HEK293 (cell line): ENCODE measurements around the gene CERKL.
A peak's percentile ranks its signal among the peaks of the same experiment; 100 is the strongest.

Source experiments
- CTCF ChIA-PET: fragments of 350-600 bp; formaldehyde crosslinking; extraction: SDS; loops from one replicate; lab custom pipeline; 2021; ENCODE audit warnings: antibody characterized with exemption; lab: Yijun Ruan, JAX
- POLR2A ChIA-PET: fragments of 300-600 bp; formaldehyde crosslinking; extraction: SDS; loops from one replicate; lab custom pipeline; 2020; ENCODE audit warnings: antibody characterized with exemption, inconsistent platforms; lab: Yijun Ruan, JAX
- H3K27ac ChIP-seq: fragments of 200-500 bp; sonication (Bioruptor generic); 2 replicates; pipeline ENCODE4 v1.5.1; 2014; ENCODE audit warnings: low read depth, low read length, control low read depth, inconsistent platforms; ENCODE audit errors: extremely low read depth
- H3K36me3 ChIP-seq, 2 experiments: fragments of 200-500 bp in 1 of 2; sonication (Bioruptor generic) in 1 of 2; 1 replicate in 1 of 2; 2 replicates in 1 of 2; pipeline ENCODE4 v1.5.1; 2014 to 2017; ENCODE audit warnings: inconsistent platforms in 2 of 2, low read length in 2 of 2; ENCODE audit not compliant: control insufficient read depth in 2 of 2, insufficient read depth in 1 of 2
- H3K4me1 ChIP-seq: fragments of 200-500 bp; sonication (Bioruptor generic); 2 replicates; pipeline ENCODE4 v1.5.1; 2014; ENCODE audit warnings: mild to moderate bottlenecking, low read length, inconsistent platforms; ENCODE audit not compliant: control insufficient read depth, insufficient read depth
- H3K4me3 ChIP-seq: 2 replicates; pipeline ENCODE4 v1.5.1; 2011; ENCODE audit warnings: low read depth, mild to moderate bottlenecking, control low read depth, low read length, moderate library complexity
- H3K9me3 ChIP-seq: fragments of 200-500 bp; sonication (Bioruptor generic); 2 replicates; pipeline ENCODE4 v1.5.1; 2014; ENCODE audit warnings: low read depth, low read length, inconsistent platforms; ENCODE audit not compliant: control insufficient read depth, insufficient read depth
- GLI4 ChIP-seq: fragments of 450-650 bp; formaldehyde crosslinking; IDR thresholded peaks from 2 replicates; pipeline ENCODE4 v1.5.1; 2016; ENCODE audit warnings: missing biosample characterization, missing genetic modification characterization
- HOXD13 ChIP-seq: sonication (generic); formaldehyde crosslinking; IDR thresholded peaks from 2 replicates; pipeline ENCODE4 v1.8.0; 2022; ENCODE audit warnings: missing genetic modification reagents, borderline replicate concordance
- MYNN ChIP-seq: fragments of 450-650 bp; formaldehyde crosslinking; IDR thresholded peaks from 2 replicates; pipeline ENCODE4 v1.5.1; 2016; ENCODE audit warnings: missing biosample characterization, missing genetic modification characterization, borderline replicate concordance
- OVOL3 ChIP-seq: fragments of 450-650 bp; formaldehyde crosslinking; IDR thresholded peaks from 2 replicates; pipeline ENCODE4 v1.5.1; 2016; ENCODE audit warnings: missing biosample characterization, missing genetic modification characterization
- PBX3 ChIP-seq: sonication (generic); formaldehyde crosslinking; IDR thresholded peaks from 2 replicates; pipeline ENCODE4 v1.8.1; 2022; ENCODE audit warnings: mild to moderate bottlenecking, moderate library complexity, missing genetic modification reagents
- PRDM10 ChIP-seq: fragments of 450-650 bp; formaldehyde crosslinking; IDR thresholded peaks from 2 replicates; pipeline ENCODE4 v1.5.1; 2016; ENCODE audit warnings: missing biosample characterization, missing genetic modification characterization
- ZBTB10 ChIP-seq: fragments of 450-650 bp; formaldehyde crosslinking; IDR thresholded peaks from 2 replicates; pipeline ENCODE4 v1.5.1; 2016; ENCODE audit warnings: missing biosample characterization, missing genetic modification characterization
- ZBTB17 ChIP-seq: fragments of 450-650 bp; formaldehyde crosslinking; IDR thresholded peaks from 2 replicates; pipeline ENCODE4 v1.5.1; 2016; ENCODE audit warnings: missing biosample characterization, missing genetic modification characterization
- ZBTB26 ChIP-seq: fragments of 450-650 bp; formaldehyde crosslinking; optimal IDR thresholded peaks from 2 replicates; pipeline ENCODE3; 2016; ENCODE audit warnings: missing biosample characterization, mild to moderate bottlenecking, missing genetic modification characterization
- ZBTB6 ChIP-seq: fragments of 450-650 bp; formaldehyde crosslinking; IDR thresholded peaks from 2 replicates; pipeline ENCODE4 v1.5.1; 2017; ENCODE audit warnings: missing biosample characterization, missing genetic modification characterization
- ZBTB8A ChIP-seq: fragments of 450-650 bp; formaldehyde crosslinking; IDR thresholded peaks from 2 replicates; pipeline ENCODE4 v1.5.1; 2016; ENCODE audit warnings: missing biosample characterization, missing genetic modification characterization
- ZEB2 ChIP-seq: fragments of 450-650 bp; formaldehyde crosslinking; IDR thresholded peaks from 2 replicates; pipeline ENCODE4 v1.5.1; 2016; ENCODE audit warnings: missing biosample characterization, missing genetic modification characterization
- ZFHX2 ChIP-seq: fragments of 450-650 bp; formaldehyde crosslinking; conservative IDR thresholded peaks from 2 replicates; pipeline ENCODE4 v1.5.1; 2016; ENCODE audit warnings: missing biosample characterization, missing genetic modification characterization
- ZNF146 ChIP-seq: fragments of 450-650 bp; formaldehyde crosslinking; IDR thresholded peaks from 2 replicates; pipeline ENCODE4 v1.5.1; 2016; ENCODE audit warnings: missing biosample characterization, missing genetic modification characterization
- ZNF335 ChIP-seq: fragments of 450-650 bp; formaldehyde crosslinking; conservative IDR thresholded peaks from 2 replicates; pipeline ENCODE4 v1.5.1; 2016; ENCODE audit warnings: missing biosample characterization, missing genetic modification characterization
- ZNF473 ChIP-seq: fragments of 450-650 bp; formaldehyde crosslinking; IDR thresholded peaks from 2 replicates; pipeline ENCODE4 v1.5.1; 2017; ENCODE audit warnings: missing biosample characterization, missing genetic modification characterization
- ZNF513 ChIP-seq: fragments of 450-650 bp; IDR thresholded peaks from 2 replicates; pipeline ENCODE4 v1.5.1; 2018; ENCODE audit warnings: missing biosample characterization, missing genetic modification characterization
- ZNF610 ChIP-seq: fragments of 450-650 bp; formaldehyde crosslinking; IDR thresholded peaks from 2 replicates; pipeline ENCODE4 v1.5.1; 2016; ENCODE audit warnings: missing biosample characterization, missing genetic modification characterization, borderline replicate concordance
- ZNF704 ChIP-seq: fragments of 450-650 bp; formaldehyde crosslinking; IDR thresholded peaks from 2 replicates; pipeline ENCODE4 v1.5.1; 2016; ENCODE audit warnings: missing biosample characterization, missing genetic modification characterization
- ZNF785 ChIP-seq: fragments of 450-650 bp; formaldehyde crosslinking; IDR thresholded peaks from 2 replicates; pipeline ENCODE4 v1.5.1; 2016; ENCODE audit warnings: missing biosample characterization, missing genetic modification characterization
- ZSCAN23 ChIP-seq: fragments of 450-650 bp; formaldehyde crosslinking; IDR thresholded peaks from 2 replicates; pipeline ENCODE4 v1.5.1; 2016; ENCODE audit warnings: missing biosample characterization, missing genetic modification characterization

CERKL gene

GRCh38 chr2:181678861-181679543 is 22.1 kb upstream of the CERKL start (continued):
- TF ChIP-seq ZNF146 (tag by site-specific recombination) = no peak
- no peak for TF ChIP-seq ZSCAN23
- TF ChIP-seq ZNF704 = no peak
- TF ChIP-seq MYNN = no peak
- TF ChIP-seq ZEB2 = no peak
- TF ChIP-seq OVOL3 (tag by site-specific recombination) = no peak
- no peak for TF ChIP-seq GLI4
- TF ChIP-seq ZNF610 (tag by site-specific recombination) = no peak
- TF ChIP-seq ZNF785 (tag by site-specific recombination) = no peak

GRCh38 chr2:181677912-181678586 is 21.1 kb upstream of the CERKL start:
- Histone ChIP-seq H3K36me3 (no peaks in the 10 kb centered on the region), H3K9me3 (no peaks in the 10 kb centered on the region), H3K4me1 (peaks cover 2% of the 10 kb centered on the region), H3K27ac (no peak overlapping the region), H3K4me3 (no peak overlapping the region)
- ChIA-PET CTCF (interaction anchor here (0.6 to 0.7 kb wide), 2 partner anchors 16 to 974 kb away, joined by 3 read pairs; no protein-coding TSS in a partner anchor), POLR2A (no interaction called here)
- no peak for TF ChIP-seq ZBTB10 (tag by site-specific recombination)
- TF ChIP-seq ZBTB26 (tag by site-specific recombination) = peak; percentile 8
- no peak for TF ChIP-seq ZNF513 (tag by site-specific recombination)
- TF ChIP-seq ZNF473 (tag by site-specific recombination) = no peak
- peak; percentile 47; the same call in 1 of the 2 replicates for TF ChIP-seq PRDM10 (tag by site-specific recombination)
- TF ChIP-seq ZBTB8A (tag by site-specific recombination) = peak; percentile 71
- peak; percentile 64; the same call in 1 of the 2 replicates for TF ChIP-seq ZBTB17 (tag by site-specific recombination)
- peak; percentile 90 for TF ChIP-seq HOXD13
- TF ChIP-seq PBX3 (CRISPR knock-in tag) = peak; percentile 77; the same call in 1 of the 2 replicates
- peak; percentile 43 for TF ChIP-seq ZFHX2
- peak; percentile 59; the same call in 1 of the 2 replicates for TF ChIP-seq ZBTB6 (tag by site-specific recombination)
- peak; percentile 87 for TF ChIP-seq ZNF335 (tag by site-specific recombination)
